ENCODE measurements around the gene COPZ1. TPM values are rescaled to one million over a fixed set of nuclear protein-coding genes. Genes with fewer than 3 reads are reported as not detected.

Gene COPZ1
- total RNA-seq, 1 experiment from 2014 or later: 104 TPM

DNA sequence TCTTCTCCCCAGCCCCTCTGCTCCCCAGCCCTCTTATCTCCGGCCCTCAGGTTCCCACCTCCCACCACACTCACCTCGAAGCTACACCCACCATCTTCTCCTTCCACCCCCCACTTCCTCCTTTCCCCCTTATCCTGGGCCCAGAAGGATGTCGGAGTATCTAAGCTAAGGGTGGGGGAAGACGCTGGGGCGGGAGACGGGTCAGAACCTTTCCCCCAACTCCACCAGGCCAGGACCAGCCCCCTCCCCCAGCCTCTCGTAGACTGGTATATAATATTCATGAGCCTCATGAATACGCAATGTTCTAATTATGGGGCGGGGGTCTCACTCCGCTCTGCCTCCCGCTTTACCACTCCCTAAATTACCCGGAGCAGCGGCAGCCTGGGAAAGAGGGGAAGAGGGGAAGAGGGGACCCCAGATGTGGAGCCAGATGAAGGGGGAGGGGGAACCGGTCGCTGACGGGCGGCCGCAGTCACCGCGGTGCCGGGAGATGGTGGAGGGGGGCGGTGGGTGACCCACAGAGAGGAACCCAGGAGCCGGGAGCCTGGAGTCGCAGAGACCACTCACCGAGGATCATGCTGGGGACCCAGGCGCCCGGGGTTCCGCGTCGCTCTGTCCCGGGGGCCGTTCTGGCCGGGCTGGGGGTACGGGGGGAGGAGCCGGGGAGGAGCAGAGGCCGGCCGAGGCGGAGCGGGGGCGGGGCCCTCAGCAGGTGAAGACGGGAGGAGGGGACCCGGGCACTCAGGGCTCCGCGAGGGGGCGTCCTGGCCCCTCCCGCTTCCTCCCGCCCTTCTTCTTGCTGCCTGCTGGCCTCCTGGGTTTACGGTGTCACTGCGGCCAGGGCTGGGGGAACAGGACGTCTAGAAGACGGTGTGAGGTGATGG, 66.0 kb downstream of the COPZ1 start:
- Mint-ChIP-seq H3K27ac (peak overlapping the region in 1 of 3 experiments; percentile 56; a peak in 1 of 7 replicates), H3K27me3 (ENCODE audit: low read depth) (peaks cover 19% of the 10 kb centered on the region), H3K4me3 (peak overlapping the region; percentile 80 to 88), H3K36me3 (ENCODE audit: insufficient read depth in 1 of 3, low read depth in 3 of 3) (peaks cover 0 to 1% (median 0%) of the 10 kb centered on the region in 3 experiments; a peak in 2 of 7 replicates), H3K4me1 (peaks cover 65 to 71% of the 10 kb centered on the region in 2 experiments), H3K9me3 (no peaks in the 10 kb centered on the region)
- no peaks in the 10 kb centered on the region for H4K20me1 ChIP-seq (ENCODE audit: control insufficient read depth, insufficient read depth, insufficient read length)
- WGBS (ENCODE audit: extremely low coverage, insufficient read length, low lambda C conversion rate): no CpG with 5 or more reads among the region's 51 CpGs
- no peak overlapping the region for H2BK5ac ChIP-seq (ENCODE audit: insufficient read length, low read length)
- peaks cover 21% of the 10 kb centered on the region for H3K23me2 ChIP-seq (ENCODE audit: insufficient read length, low read depth, low read length, poor library complexity, severe bottlenecking)
- no peak overlapping the region for H3K9ac ChIP-seq (ENCODE audit: extremely low read depth, insufficient read length, low read length)
- no peak overlapping the region for H2AFZ ChIP-seq (ENCODE audit: low read length)
- H2AK5ac ChIP-seq (ENCODE audit: insufficient read length, low read length): no peak overlapping the region
- no peak overlapping the region for H2BK20ac ChIP-seq (ENCODE audit: low read depth, low read length, poor library complexity, severe bottlenecking)
- H3K9me3 ChIP-seq (ENCODE audit: control insufficient read depth, low read depth, low read length): no peaks in the 10 kb centered on the region
- H3K79me1 ChIP-seq (ENCODE audit: insufficient read depth, low read depth, low read length, poor library complexity, severe bottlenecking): no peaks in the 10 kb centered on the region
- H4K5ac ChIP-seq (ENCODE audit: insufficient read length, low read depth, low read length): no peak overlapping the region
- H2BK15ac ChIP-seq (ENCODE audit: low read depth, low read length): no peak overlapping the region
- peak overlapping the region; percentile 82 for H3K4me2 ChIP-seq (ENCODE audit: insufficient read depth, insufficient read length, low read length)
- no peak overlapping the region for H4K91ac ChIP-seq (ENCODE audit: insufficient read length, low read depth, low read length)
- H3K56ac ChIP-seq (ENCODE audit: insufficient read length, low read depth, low read length): no peak overlapping the region
- no peak overlapping the region for H3K14ac ChIP-seq (ENCODE audit: insufficient read depth, low read length)
- DNase-seq: peak; percentile 94
- no peak overlapping the region for H2BK120ac ChIP-seq (ENCODE audit: low read depth, low read length, poor library complexity, severe bottlenecking)
- no peak overlapping the region for H4K8ac ChIP-seq (replicated peaks; ENCODE audit: insufficient read length, low read depth, low read length)
- no peaks in the 10 kb centered on the region for H3K27me3 ChIP-seq (ENCODE audit: insufficient read depth, low read length)
- no peak overlapping the region for H3K18ac ChIP-seq (ENCODE audit: insufficient read length, low read depth, low read length)
- H3T11ph ChIP-seq (ENCODE audit: low read length): no peak overlapping the region
- TF ChIP-seq, protein P1, sequence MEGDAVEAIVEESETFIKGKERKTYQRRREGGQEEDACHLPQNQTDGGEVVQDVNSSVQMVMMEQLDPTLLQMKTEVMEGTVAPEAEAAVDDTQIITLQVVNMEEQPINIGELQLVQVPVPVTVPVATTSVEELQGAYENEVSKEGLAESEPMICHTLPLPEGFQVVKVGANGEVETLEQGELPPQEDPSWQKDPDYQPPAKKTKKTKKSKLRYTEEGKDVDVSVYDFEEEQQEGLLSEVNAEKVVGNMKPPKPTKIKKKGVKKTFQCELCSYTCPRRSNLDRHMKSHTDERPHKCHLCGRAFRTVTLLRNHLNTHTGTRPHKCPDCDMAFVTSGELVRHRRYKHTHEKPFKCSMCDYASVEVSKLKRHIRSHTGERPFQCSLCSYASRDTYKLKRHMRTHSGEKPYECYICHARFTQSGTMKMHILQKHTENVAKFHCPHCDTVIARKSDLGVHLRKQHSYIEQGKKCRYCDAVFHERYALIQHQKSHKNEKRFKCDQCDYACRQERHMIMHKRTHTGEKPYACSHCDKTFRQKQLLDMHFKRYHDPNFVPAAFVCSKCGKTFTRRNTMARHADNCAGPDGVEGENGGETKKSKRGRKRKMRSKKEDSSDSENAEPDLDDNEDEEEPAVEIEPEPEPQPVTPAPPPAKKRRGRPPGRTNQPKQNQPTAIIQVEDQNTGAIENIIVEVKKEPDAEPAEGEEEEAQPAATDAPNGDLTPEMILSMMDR (conservative IDR thresholded peaks at IDR 0.05): peak; percentile 50; the same call in 2 of the 3 replicates
- no peak overlapping the region for H3K4ac ChIP-seq (ENCODE audit: low read depth, low read length)
- H3K27ac ChIP-seq (ENCODE audit: insufficient read length, low read depth, low read length): no peak overlapping the region
- H3K79me2 ChIP-seq (ENCODE audit: insufficient read depth, low read length): no peaks in the 10 kb centered on the region; the same call in 1 of the 2 replicates
- H3K4me1 ChIP-seq (ENCODE audit: insufficient read depth, low read length): peaks cover 26% of the 10 kb centered on the region
- H3K23ac ChIP-seq (ENCODE audit: insufficient read length, low read depth, low read length): no peak overlapping the region
- no peak overlapping the region for H2BK12ac ChIP-seq (ENCODE audit: insufficient read length, low read depth, low read length)

Measured in H9 (cell line).